Omental fat pad (tissue), 4 donors: ENCODE results near the gene C2CD2. TPM values are rescaled to one million over a fixed set of nuclear protein-coding genes. Genes with fewer than 3 reads are reported as not detected.
"Not testable (repeated sequence)": the region's sequence is repeated elsewhere in the genome, so short reads cannot be mapped to it uniquely, and the experiment has no call there.

Source experiments
- ATAC-seq: fragments of 150-250 bp; one replicate; pipeline ENCODE4 v1.9.1; 2016; ENCODE audit warnings: mild to moderate bottlenecking, moderate library complexity; ENCODE audit not compliant: low FRiP score
- DNase-seq: peaks from one replicate; pipeline ENCODE4 v3.0.0-alpha.2; 2019; ENCODE audit warnings: low spot score
- CTCF ChIP-seq, 3 donors: fragments of 450-650 bp; IDR thresholded peaks; one replicate each; pipeline ENCODE4 v1.5.1; 2016 to 2017; ENCODE audit warnings: antibody characterized with exemption in 3 of 3, mild to moderate bottlenecking in 3 of 3, moderate library complexity in 2 of 3
- total RNA-seq, 4 donors: library from RNA; depleted of rRNA; stranded (reverse); fragments of >200 nt; gene quantifications; one replicate each; pipeline ENCODE4 v1.1.0, GENCODE V29; 2016

The C2CD2 gene
- total RNA-seq, result 100 to 1,000 TPM in 2 of 4 donors, 10 to 100 TPM in 2; 57.7 to 264 (median 96.4) TPM

- ATAC-seq (peak; percentile 81), DNase-seq (no peak)
- no peak for TF ChIP-seq CTCF (IDR thresholded peaks at IDR 0.05)
These were observed at the start of gene C2CD2 for GRCh38 chr21:41953831-41954653. TSS of gene C2CD2 (minus strand) at chr21:41954018. CDS start at chr21:41953648, 370 bp downstream.

- ATAC-seq (no peak), DNase-seq (no peak)
- TF ChIP-seq CTCF (IDR thresholded peaks at IDR 0.05), result no peak
These were observed 49.2 kb upstream of the C2CD2 start for GRCh38 chr21:42003051-42003461.

DNA sequence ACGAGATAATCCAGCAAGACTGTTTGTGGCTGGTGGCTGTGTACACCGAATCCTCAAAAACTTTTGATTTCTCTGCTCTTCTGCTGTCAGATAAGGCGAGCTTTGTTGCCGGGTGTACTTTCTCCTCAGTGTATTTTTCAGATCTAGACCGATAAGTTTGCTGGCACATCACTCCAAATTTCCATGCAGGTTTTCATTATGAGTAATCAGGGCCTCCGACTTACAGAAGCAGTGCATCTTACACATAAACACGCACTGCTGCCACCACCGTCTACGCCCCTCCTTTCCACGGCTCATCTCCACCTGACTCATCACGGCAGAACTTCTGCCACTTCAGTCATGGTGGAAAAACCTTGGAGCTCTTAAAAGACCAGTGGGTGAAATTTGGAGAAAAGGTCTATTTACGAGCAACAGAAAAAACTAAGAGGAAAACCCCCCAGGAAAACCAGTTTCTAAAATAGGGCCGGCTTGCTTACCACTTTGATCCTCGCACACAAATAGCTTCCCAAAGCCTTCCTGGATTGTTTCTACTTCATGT, 48.7 kb upstream of the C2CD2 start:
- ATAC-seq (no peak), DNase-seq (no peak)
- TF ChIP-seq CTCF (IDR thresholded peaks at IDR 0.05), result no peak

DNA sequence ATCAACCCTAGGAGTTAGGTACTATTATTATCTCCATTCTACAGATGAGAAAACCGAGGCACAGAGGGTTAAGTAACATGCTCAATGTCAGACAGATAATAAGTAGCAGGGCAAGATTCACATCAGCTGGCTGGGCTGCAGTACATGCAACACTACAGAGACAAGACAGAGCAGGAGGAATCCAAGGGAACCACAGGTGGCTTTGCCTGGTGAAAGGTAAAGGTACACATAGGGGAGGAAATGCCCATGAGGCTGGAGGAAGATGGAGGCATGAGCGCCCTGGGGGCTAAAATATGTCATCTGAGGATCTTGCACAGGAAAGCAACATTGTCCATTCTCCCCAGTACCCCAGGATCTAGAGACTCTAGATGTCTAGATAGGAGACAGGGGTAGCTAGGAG, 48.0 kb upstream of the C2CD2 start:
- no peak for TF ChIP-seq CTCF (IDR thresholded peaks at IDR 0.05)
- no peak for ATAC-seq
- DNase-seq, result no peak

DNA sequence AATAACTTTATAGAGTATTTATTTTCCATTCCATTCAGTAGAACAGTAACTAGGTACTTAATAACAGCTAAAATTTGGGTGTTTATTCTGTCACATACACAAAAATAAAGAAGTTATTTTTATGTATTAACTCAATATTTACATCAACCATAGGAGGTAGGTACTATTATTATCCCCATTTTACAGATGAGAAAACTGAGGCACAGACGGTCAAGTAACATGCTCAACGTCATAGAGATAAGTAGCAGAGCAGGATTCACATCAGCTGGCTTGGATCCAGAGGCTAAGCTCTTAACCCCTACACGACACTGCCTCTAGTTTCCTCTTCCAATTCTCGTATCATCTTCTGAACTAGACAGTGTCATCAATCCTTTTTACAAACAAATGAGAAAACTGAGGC, 47.1 kb upstream of the C2CD2 start:
- no peak for TF ChIP-seq CTCF (IDR thresholded peaks at IDR 0.05)
- DNase-seq, result no peak
- no peak for ATAC-seq

GRCh38 chr21:41997657-41998056, 43.8 kb upstream of the C2CD2 start:
- ATAC-seq (no peak), DNase-seq (no peak)
- no peak for TF ChIP-seq CTCF (IDR thresholded peaks at IDR 0.05)

GRCh38 chr21:41995577-41995976, 41.8 kb upstream of the C2CD2 start:
- ATAC-seq (no peak), DNase-seq (no peak)
- TF ChIP-seq CTCF (IDR thresholded peaks at IDR 0.05), result no peak

DNA sequence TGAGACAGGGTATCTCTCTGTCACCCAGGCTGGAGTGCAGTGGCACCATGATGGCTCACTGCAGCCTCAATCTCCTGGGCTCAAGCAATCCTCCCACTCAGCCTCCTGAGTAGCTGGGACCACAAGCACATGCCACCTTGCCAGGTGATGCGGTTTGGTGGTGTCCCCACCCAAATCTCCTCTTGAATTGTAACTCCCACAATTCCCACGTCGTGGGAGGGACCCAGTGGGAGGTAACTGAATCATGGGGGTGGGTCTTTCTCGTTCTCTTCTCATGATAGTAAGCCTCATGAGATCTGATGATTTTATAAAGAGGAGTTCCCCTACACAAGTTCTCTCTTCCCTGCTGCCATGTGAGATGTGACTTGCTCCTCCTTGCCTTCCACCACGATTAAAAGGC, 40.8 kb upstream of the C2CD2 start:
- DNase-seq, ATAC-seq: not testable (repeated sequence)
